ENCODE results near the gene ANKRD26.

Gene ANKRD26

GRCh38 chr10:26981232-26981824, 119.0 kb downstream of the ANKRD26 start:
- TF ChIP-seq, protein P1, sequence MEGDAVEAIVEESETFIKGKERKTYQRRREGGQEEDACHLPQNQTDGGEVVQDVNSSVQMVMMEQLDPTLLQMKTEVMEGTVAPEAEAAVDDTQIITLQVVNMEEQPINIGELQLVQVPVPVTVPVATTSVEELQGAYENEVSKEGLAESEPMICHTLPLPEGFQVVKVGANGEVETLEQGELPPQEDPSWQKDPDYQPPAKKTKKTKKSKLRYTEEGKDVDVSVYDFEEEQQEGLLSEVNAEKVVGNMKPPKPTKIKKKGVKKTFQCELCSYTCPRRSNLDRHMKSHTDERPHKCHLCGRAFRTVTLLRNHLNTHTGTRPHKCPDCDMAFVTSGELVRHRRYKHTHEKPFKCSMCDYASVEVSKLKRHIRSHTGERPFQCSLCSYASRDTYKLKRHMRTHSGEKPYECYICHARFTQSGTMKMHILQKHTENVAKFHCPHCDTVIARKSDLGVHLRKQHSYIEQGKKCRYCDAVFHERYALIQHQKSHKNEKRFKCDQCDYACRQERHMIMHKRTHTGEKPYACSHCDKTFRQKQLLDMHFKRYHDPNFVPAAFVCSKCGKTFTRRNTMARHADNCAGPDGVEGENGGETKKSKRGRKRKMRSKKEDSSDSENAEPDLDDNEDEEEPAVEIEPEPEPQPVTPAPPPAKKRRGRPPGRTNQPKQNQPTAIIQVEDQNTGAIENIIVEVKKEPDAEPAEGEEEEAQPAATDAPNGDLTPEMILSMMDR (conservative IDR thresholded peaks at IDR 0.05; ENCODE audit: low read depth, low read length): no peak
- DNase-seq (ENCODE audit: low read depth): no peak
- no peak overlapping the region for H3K4me3 ChIP-seq (ENCODE audit: low read length)

DNA sequence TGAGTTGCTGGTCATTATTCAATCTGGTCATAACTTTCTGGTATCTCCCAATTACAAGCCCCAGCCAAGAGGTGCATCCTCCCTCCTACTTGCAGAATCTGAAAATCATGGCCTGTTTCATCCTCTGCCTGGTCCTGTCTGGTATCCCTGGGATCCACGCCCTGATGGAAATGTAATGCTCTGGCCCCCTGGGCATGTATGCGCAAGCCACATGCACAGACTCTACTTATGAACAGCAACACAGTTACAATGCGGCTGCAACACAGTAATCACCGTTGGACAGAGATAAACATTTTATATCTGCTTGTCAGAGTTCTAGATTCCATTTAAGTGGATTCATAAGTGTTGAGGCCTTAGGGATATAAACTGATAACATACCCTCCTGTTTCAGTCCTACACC, 121.8 kb downstream of the ANKRD26 start:
- TF ChIP-seq, protein P1 (conservative IDR thresholded peaks at IDR 0.05; ENCODE audit: low read depth, low read length): no peak
- DNase-seq (ENCODE audit: low read depth): no peak
- no peak overlapping the region for H3K4me3 ChIP-seq (ENCODE audit: low read length)

- DNase-seq (ENCODE audit: low read depth): no peak
- TF ChIP-seq, protein P1 (conservative IDR thresholded peaks at IDR 0.05; ENCODE audit: low read depth, low read length): no peak
- H3K4me3 ChIP-seq (ENCODE audit: low read length): no peak overlapping the region
These were observed 122.7 kb downstream of the ANKRD26 start for GRCh38 chr10:26977635-26978034.

- no peak overlapping the region for H3K4me3 ChIP-seq (ENCODE audit: low read length)
- TF ChIP-seq, protein P1 (conservative IDR thresholded peaks at IDR 0.05; ENCODE audit: low read depth, low read length): no peak
- no peak for DNase-seq (ENCODE audit: low read depth)
These were observed 129.6 kb downstream of the ANKRD26 start for GRCh38 chr10:26970667-26971066.

- DNase-seq (ENCODE audit: low read depth): no peak
- TF ChIP-seq, protein P1 (conservative IDR thresholded peaks at IDR 0.05; ENCODE audit: low read depth, low read length): no peak
- H3K4me3 ChIP-seq (ENCODE audit: low read length): no peak overlapping the region
These were observed 131.0 kb downstream of the ANKRD26 start for GRCh38 chr10:26969145-26969926.

- TF ChIP-seq, protein P1 (conservative IDR thresholded peaks at IDR 0.05; ENCODE audit: low read depth, low read length): no peak
- no peak for DNase-seq (ENCODE audit: low read depth)
- H3K4me3 ChIP-seq (ENCODE audit: low read length): no peak overlapping the region
These were observed 137.5 kb downstream of the ANKRD26 start for GRCh38 chr10:26962835-26963234.

GRCh38 chr10:26960308-26960707, 140.0 kb downstream of the ANKRD26 start:
- no peak overlapping the region for H3K4me3 ChIP-seq (ENCODE audit: low read length)
- TF ChIP-seq, protein P1 (conservative IDR thresholded peaks at IDR 0.05; ENCODE audit: low read depth, low read length): no peak
- no peak for DNase-seq (ENCODE audit: low read depth)

Data from retinal pigment epithelial cell (primary cell).